ENCODE results near the gene GMCL1. TPM values are rescaled to one million over a fixed set of nuclear protein-coding genes. Genes with fewer than 3 reads are reported as not detected.
"Not testable (repeated sequence)": the region's sequence is repeated elsewhere in the genome, so short reads cannot be mapped to it uniquely, and the experiment has no call there.

The GMCL1 gene
- total RNA-seq, 1 donor, result 12.1 TPM

GRCh38 chr2:69846182-69847067, 17.0 kb downstream of the GMCL1 start:
- DNase-seq (ENCODE audit: low read depth in 2 of 3, low spot score in 2 of 3), result no peak

- peak in 1 of 3 donors; percentile 5 for DNase-seq (ENCODE audit: low read depth in 2 of 3, low spot score in 2 of 3)
These were observed 17.8 kb downstream of the GMCL1 start for GRCh38 chr2:69847068-69847828.

GRCh38 chr2:69848186-69848790, 18.8 kb downstream of the GMCL1 start:
- DNase-seq (ENCODE audit: low read depth in 2 of 3, low spot score in 2 of 3), result no peak

- no peak for DNase-seq (ENCODE audit: low read depth in 2 of 3, low spot score in 2 of 3)
These were observed 28.8 kb downstream of the GMCL1 start for GRCh38 chr2:69858261-69858660.

- no peak for DNase-seq (ENCODE audit: low read depth in 2 of 3, low spot score in 2 of 3)
These were observed 33.8 kb downstream of the GMCL1 start for GRCh38 chr2:69863298-69863697.

- DNase-seq (ENCODE audit: low read depth in 2 of 3, low spot score in 2 of 3), result no peak
These were observed 59.0 kb downstream of the GMCL1 start for GRCh38 chr2:69888451-69888850.

- DNase-seq (ENCODE audit: low read depth in 2 of 3, low spot score in 2 of 3), result no peak
These were observed 59.8 kb downstream of the GMCL1 start for GRCh38 chr2:69889302-69889701.

GRCh38 chr2:69890881-69891280, 61.4 kb downstream of the GMCL1 start:
- no peak for DNase-seq (ENCODE audit: low read depth in 2 of 3, low spot score in 2 of 3)

GRCh38 chr2:69892838-69893424, 63.5 kb downstream of the GMCL1 start:
- DNase-seq (ENCODE audit: low read depth in 2 of 3, low spot score in 2 of 3), result not testable (repeated sequence)

- peak; percentile 52 to 79 (median 62) for DNase-seq (ENCODE audit: low read depth in 2 of 3, low spot score in 2 of 3)
These were observed 64.5 kb downstream of the GMCL1 start, which contains the start of gene SNRNP27 for GRCh38 chr2:69893684-69894551. Gene SNRNP27 (plus strand): TSS chr2:69893956. CDS start chr2:69893985, 29 bp downstream.

GRCh38 chr2:69894737-69895136, 65.3 kb downstream of the GMCL1 start:
- not testable (repeated sequence) for DNase-seq (ENCODE audit: low read depth in 2 of 3, low spot score in 2 of 3)

GRCh38 chr2:69902213-69902922, 72.9 kb downstream of the GMCL1 start:
- peak in 2 of 3 donors; percentile 54 to 56 for DNase-seq (ENCODE audit: low read depth in 2 of 3, low spot score in 2 of 3)

- no peak for DNase-seq (ENCODE audit: low read depth in 2 of 3, low spot score in 2 of 3)
These were observed 77.8 kb downstream of the GMCL1 start for GRCh38 chr2:69907216-69907615.

GRCh38 chr2:69911985-69912563, 82.6 kb downstream of the GMCL1 start:
- DNase-seq (ENCODE audit: low read depth in 2 of 3, low spot score in 2 of 3), result peak in 2 of 3 donors; percentile 65 to 79

GRCh38 chr2:69914164-69914949, 84.9 kb downstream of the GMCL1 start:
- peak; percentile 95 to 100 (median 100) for DNase-seq (ENCODE audit: low read depth in 2 of 3, low spot score in 2 of 3)

GRCh38 chr2:69914950-69915945, 85.8 kb downstream of the GMCL1 start, which contains the start of gene MXD1:
Gene MXD1 (plus strand): TSS chr2:69915109. CDS start chr2:69915331, 222 bp downstream.
- no peak for DNase-seq (ENCODE audit: low read depth in 2 of 3, low spot score in 2 of 3)

GRCh38 chr2:69916106-69916505, 86.6 kb downstream of the GMCL1 start:
- no peak for DNase-seq (ENCODE audit: low read depth in 2 of 3, low spot score in 2 of 3)
